GM18909 (cell line): ENCODE data around the gene SELENOO.

ENCODE experiments used
- ATAC-seq: cut with Tn5 transposase; IDR thresholded peaks from one replicate; pipeline ENCODE4 v1.9.1; 2021; ENCODE audit warnings: mild to moderate bottlenecking; ENCODE audit not compliant: unreplicated experiment, poor library complexity

The SELENOO gene

GRCh38 chr22:50171319-50171964 is 29.4 kb upstream of the SELENOO start:
- no peak for ATAC-seq

- no peak for ATAC-seq
Measured at GRCh38 chr22:50171965-50172421, 28.8 kb upstream of the SELENOO start.

DNA sequence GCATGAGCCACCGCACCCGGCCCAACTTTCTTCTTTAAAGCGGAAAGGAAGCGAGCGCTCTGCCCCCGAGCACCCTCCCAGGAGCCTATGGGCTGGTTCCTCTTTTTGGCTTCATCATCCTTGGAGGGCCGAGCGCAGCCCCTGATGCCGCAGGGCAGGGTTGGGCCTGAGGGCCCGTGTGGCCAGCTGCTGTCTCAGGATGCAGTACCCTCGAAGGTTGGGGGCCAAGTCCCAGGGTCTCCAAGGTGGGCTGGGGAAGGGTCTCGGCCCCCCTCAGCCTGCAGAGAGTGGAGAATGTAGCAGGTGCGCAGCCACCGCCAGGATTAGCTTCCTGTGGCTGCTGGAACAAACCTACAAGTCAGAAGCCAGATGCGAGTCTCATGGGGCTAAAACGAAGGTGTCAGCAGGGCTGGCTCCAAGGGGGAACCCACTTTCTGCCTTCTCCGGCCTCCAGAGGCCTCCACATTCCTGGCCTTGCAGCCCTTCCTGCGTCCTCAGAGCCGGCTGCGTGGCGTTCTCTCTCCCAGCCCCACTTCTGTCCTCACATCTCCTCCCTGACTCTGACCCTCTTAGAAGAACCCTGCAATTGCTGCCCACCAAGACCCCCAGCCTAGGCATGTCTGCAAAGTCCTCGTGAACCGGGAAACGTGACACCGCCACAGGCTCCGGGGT is 27.4 kb upstream of the SELENOO start:
- ATAC-seq = no peak

DNA sequence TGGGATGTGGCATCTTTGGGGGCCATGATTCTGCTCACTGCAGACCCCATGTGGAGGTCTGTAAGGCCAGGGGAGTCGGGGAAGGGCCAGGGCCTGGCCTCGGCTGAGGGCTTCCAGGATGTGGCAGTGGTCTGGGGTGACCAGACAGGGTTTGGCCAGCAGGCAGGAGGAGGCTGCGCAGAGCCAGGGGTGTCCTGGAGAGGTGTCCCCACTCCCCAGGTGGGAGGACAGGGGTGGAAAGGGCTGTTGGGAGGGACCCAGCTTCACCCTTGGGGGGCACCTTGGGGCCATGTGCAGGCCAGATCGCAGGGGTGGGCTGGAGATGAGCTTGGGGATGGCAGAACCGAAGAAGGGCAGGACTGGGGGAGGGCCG is 26.8 kb upstream of the SELENOO start:
- no peak for ATAC-seq

GRCh38 chr22:50174382-50175190 is 26.2 kb upstream of the SELENOO start:
- no peak for ATAC-seq

- no peak for ATAC-seq
Measured at GRCh38 chr22:50175191-50175461, 25.7 kb upstream of the SELENOO start.

DNA sequence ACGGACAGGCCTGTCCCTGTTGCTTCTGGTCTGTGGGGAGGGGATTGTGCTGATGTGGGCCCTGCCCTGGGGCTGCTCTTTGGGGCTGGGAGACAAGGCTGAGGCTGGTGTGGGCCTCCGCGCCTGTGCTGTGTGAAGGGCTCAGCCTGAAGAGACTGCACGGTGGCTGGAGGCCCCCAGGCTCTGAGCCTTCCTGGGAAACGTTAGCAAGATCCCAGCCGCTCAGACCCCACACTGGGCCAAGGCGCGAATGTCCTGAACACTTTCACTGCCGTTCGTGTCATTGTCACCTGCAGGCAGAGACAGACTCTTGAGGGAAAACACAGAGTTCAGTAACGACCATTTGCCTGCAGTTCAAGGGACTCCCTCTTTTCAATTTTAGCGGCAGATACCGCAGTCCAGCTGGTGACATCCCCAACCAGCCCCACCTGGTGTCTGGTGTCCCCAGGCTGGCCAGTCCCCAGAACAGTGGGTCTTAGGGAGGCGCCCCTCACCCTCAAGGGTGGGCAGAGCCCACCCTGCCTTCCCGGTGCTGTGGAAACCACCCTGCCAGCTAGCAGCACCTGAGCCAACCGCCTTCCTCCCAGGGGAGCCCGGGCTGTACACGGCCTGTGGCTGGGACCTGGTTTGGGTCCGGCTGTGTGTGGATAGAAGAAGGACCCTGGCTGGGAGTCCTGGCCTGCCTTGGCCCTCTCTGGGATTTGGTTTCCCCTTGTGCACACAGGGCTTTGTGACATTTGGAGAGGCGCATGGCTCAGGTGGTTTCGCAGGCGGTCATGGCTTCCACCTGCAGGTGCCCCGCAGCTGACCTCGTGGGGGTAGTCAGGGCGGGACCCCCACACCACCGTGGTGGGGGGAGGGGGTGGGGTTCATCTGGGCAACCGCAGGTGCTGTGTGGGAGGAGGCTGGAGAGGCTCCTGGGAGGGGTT is 24.6 kb upstream of the SELENOO start:
- no peak for ATAC-seq

- ATAC-seq = no peak
Measured at GRCh38 chr22:50176850-50177536, 23.8 kb upstream of the SELENOO start.

- no peak for ATAC-seq
Measured at GRCh38 chr22:50177537-50178470, 23.0 kb upstream of the SELENOO start.

DNA sequence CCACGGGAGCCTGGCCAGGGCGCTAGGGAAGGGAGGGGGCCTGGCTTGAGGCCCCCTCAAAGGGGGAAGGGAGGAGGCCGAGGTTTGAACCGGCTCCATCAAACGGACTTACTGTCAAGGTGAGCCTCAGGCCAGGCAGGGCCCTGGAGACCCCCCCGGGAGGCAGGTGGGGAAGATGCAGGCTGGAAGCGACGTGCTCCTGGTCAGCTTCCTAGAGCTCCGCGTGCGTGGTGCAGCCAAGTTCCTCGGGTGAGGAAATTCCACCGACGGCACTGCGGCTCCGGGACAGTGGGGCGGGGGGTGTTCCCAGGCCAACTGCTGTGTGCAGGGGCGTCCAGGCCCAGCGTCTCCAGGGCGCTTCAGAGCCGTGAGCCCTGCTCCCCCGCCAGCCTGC is 22.3 kb upstream of the SELENOO start:
- no peak for ATAC-seq

GRCh38 chr22:50178871-50179869 is 21.6 kb upstream of the SELENOO start:
- no peak for ATAC-seq

DNA sequence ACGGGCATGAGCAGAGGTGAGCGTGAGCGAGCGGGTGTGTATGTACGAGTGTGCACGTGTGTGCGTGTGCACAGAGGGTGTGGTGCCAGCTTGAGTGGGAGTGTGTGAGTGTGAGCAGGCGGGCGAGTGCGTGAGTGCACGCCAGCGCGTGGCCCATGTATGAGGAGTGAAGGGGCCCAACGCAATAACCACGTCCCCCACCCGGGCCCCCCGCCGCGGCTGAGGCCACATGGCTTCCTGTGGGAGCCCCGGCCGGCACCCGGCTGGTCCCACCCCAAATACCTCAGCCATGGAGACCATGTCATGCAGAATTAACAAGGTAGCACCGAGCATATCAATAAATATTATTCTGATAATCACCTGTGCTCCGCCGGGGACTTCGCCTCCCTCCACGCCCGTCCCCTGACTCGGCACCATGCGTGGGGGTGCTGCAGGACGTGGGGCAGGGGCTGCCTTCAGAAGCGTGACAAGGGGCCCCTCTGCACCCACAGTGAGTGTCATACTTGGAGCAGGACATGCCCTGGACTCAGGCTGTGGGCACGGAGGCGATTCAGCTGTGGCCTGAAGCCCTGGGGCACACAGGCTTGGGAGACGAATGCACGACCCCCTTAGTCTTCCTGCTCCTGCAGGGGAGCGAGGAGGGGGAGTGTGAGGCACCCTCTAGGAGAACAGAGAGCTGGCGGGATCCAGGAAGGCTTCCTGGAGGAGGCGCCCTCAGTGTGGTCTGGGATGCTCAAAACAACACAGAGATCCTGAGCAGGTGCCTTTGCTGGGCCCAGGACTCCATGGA is 20.7 kb upstream of the SELENOO start:
- no peak for ATAC-seq

DNA sequence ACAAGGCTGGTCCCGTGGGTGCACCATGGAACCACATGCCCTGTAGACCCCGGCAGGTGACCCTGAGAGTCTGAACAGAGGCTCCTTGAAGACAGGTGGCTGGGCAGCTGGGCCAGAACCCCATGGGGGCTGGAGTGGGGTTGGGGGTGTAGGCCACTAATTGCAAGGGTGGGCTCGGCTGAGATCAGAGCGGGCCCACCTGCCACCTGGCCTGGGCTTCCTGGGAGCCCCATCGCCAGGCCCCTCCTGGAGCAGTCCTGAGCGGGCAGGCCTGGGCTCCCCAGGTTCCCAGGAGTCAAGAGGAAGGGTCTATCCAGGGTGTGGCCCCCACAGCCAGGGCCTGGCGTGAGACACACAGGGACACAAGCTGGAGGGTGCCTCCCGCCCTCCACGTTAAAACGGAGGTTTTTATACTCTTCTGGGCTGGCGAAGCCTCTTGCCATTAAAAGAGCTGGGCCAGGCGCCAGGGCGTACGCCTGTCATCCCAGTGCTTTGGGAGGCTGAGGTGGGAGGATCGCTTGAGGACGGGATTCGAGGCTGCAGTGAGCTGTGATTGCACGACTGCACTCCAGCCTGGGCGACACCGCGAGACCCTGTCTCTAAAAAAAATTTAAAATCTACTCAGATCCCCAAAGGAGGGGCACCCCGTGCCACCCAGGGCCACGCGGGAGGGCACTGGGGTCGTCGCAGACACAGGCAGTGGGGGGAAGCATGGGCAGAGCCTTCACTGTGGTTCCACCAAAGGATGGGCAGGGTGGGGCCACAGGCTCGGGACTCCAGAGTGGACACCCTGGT is 19.9 kb upstream of the SELENOO start:
- no peak for ATAC-seq

DNA sequence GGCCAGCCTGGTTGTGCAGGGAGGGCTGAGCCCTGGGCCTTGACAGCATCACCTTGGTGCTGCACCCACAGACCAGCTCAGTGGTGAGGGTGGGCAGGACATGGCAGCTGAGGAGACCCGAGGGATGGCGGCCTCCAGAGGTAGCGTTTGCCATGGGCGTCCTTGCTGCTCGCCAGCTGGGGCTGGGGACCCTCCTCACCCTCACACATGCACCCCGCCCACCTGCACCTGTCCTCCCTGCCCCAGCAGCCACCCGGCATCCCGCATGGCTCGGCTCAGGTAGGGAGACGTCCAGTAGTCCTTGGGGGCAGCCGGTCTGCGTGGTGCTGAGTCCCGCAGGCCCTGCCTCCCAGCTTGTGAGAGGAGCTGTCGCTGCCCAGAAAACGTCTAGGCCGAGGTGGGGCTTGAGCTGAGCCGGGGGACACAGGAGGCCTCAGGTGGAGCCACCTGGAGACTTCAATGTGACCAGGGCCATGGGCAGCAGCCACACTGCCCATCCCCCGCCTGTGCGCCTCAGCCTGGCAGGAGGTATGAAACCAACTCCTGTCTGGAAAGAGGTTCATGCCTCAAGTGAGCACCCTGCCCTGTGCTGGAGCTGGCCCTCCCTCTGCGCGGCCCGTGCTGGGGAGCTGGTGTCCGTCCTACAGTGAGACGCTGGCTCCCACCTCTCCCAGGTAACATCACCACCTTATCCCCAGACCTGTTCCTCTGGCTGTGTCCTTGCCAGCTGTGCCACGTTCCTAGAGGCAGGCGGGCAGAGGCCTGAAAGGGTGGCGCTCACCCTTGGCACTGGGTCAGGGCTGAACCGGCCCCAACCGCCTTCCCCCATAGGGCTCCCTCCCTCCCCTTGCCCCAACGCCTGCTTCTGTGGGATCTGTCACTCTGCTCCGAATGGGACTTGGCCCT is 18.4 kb upstream of the SELENOO start:
- no peak for ATAC-seq
